ENCODE results near the gene RNF150. TPM values are rescaled to one million over a fixed set of nuclear protein-coding genes. Genes with fewer than 3 reads are reported as not detected.

The RNF150 gene
- total RNA-seq, 1 experiment from 2014 or later = 4.4 TPM

- Histone ChIP-seq H3K56ac (ENCODE audit: insufficient read length, low read depth, low read length) (no peak overlapping the region), H4K5ac (ENCODE audit: insufficient read length, low read depth, low read length) (no peak overlapping the region), H2BK120ac (ENCODE audit: low read depth, low read length, poor library complexity, severe bottlenecking) (no peak overlapping the region), H3K23me2 (ENCODE audit: insufficient read length, low read depth, low read length, poor library complexity, severe bottlenecking) (no peaks in the 10 kb centered on the region), H2AFZ (ENCODE audit: low read length) (no peak overlapping the region), H2AK5ac (ENCODE audit: insufficient read length, low read length) (no peak overlapping the region), H3K4me1 (ENCODE audit: insufficient read depth, low read length) (no peaks in the 10 kb centered on the region), H3K23ac (ENCODE audit: insufficient read length, low read depth, low read length) (no peak overlapping the region), H3K79me1 (ENCODE audit: insufficient read depth, low read depth, low read length, poor library complexity, severe bottlenecking) (no peaks in the 10 kb centered on the region), H3K27me3 (ENCODE audit: insufficient read depth, low read length) (no peaks in the 10 kb centered on the region), H3K4ac (ENCODE audit: low read depth, low read length) (no peak overlapping the region), H4K91ac (ENCODE audit: insufficient read length, low read depth, low read length) (no peak overlapping the region), H2BK12ac (ENCODE audit: insufficient read length, low read depth, low read length) (no peak overlapping the region), H3K4me2 (ENCODE audit: insufficient read depth, insufficient read length, low read length) (no peak overlapping the region), H4K8ac (replicated peaks; ENCODE audit: insufficient read length, low read depth, low read length) (no peak overlapping the region), H3K14ac (ENCODE audit: insufficient read depth, low read length) (no peak overlapping the region), H3K9ac (ENCODE audit: extremely low read depth, insufficient read length, low read length) (no peak overlapping the region), H4K20me1 (ENCODE audit: control insufficient read depth, insufficient read depth, insufficient read length) (no peaks in the 10 kb centered on the region), H2BK20ac (ENCODE audit: low read depth, low read length, poor library complexity, severe bottlenecking) (no peak overlapping the region), H3T11ph (ENCODE audit: low read length) (no peak overlapping the region), H3K79me2 (ENCODE audit: insufficient read depth, low read length) (no peaks in the 10 kb centered on the region), H2BK15ac (ENCODE audit: low read depth, low read length) (no peak overlapping the region), H3K9me3 (ENCODE audit: control insufficient read depth, low read depth, low read length) (no peaks in the 10 kb centered on the region), H3K18ac (ENCODE audit: insufficient read length, low read depth, low read length) (no peak overlapping the region), H3K27ac (ENCODE audit: insufficient read length, low read depth, low read length) (no peak overlapping the region), H2BK5ac (ENCODE audit: insufficient read length, low read length) (no peak overlapping the region)
- DNase-seq = no peak
- WGBS (ENCODE audit: extremely low coverage, insufficient read length, low lambda C conversion rate) = no CpG with 5 or more reads among the region's 1 CpG
- no peak for TF ChIP-seq CTCF (conservative IDR thresholded peaks at IDR 0.05)
- H3K9me3 Mint-ChIP-seq = no peaks in the 10 kb centered on the region
- no peak overlapping the region for H3K27ac Mint-ChIP-seq
- H3K4me3 Mint-ChIP-seq = no peak overlapping the region; a peak in 1 of 5 replicates
- no peaks in the 10 kb centered on the region for H3K27me3 Mint-ChIP-seq (ENCODE audit: low read depth)
- H3K4me1 Mint-ChIP-seq = no peaks in the 10 kb centered on the region
- no peaks in the 10 kb centered on the region for H3K36me3 Mint-ChIP-seq (ENCODE audit: insufficient read depth in 1 of 3, low read depth in 3 of 3)
Measured at GRCh38 chr4:140901736-140902336, 231.4 kb downstream of the RNF150 start.
